A673 (cell line): Measurements from ENCODE around the gene ARHGAP22.

Source experiments
- EZH2 ChIP-seq: fragments of 200-600 bp; sonication (generic); IDR thresholded peaks from 2 replicates; pipeline ENCODE4 v1.6.1; 2017; ENCODE audit warnings: borderline replicate concordance, low read depth, mild to moderate bottlenecking, mixed read lengths, antibody characterized with exemption, low read length; ENCODE audit not compliant: poor library complexity, severe bottlenecking
- TF ChIP-seq, protein P1 (sequence below): fragments of 300-800, 200-600 bp; sonication (generic); conservative IDR thresholded peaks from 2 replicates; pipeline ENCODE4 v1.5.1; 2017; ENCODE audit warnings: low read depth, mild to moderate bottlenecking, antibody characterized with exemption, low read length, moderate library complexity, mixed read lengths

DNA sequence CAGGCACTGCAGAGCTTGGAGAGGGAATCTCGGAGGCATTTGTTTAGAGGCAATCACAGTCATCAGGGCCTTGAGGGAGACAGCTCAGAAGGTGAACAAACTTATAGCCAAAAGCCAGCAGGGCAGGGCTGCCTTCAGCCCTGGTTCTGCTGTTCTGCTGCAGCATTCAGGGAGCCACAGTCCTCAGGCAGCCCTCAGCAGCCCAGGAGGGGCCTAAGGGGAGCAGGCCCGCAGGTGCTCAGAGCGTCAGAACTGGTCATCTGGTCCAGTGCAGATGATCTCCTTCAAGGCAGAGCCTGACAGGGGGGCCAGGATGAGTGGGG, 84.7 kb downstream of the ARHGAP22 start:
- TF ChIP-seq, protein P1, sequence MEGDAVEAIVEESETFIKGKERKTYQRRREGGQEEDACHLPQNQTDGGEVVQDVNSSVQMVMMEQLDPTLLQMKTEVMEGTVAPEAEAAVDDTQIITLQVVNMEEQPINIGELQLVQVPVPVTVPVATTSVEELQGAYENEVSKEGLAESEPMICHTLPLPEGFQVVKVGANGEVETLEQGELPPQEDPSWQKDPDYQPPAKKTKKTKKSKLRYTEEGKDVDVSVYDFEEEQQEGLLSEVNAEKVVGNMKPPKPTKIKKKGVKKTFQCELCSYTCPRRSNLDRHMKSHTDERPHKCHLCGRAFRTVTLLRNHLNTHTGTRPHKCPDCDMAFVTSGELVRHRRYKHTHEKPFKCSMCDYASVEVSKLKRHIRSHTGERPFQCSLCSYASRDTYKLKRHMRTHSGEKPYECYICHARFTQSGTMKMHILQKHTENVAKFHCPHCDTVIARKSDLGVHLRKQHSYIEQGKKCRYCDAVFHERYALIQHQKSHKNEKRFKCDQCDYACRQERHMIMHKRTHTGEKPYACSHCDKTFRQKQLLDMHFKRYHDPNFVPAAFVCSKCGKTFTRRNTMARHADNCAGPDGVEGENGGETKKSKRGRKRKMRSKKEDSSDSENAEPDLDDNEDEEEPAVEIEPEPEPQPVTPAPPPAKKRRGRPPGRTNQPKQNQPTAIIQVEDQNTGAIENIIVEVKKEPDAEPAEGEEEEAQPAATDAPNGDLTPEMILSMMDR = no peak
- TF ChIP-seq EZH2 = no peak
